ENCODE data around the gene TACC2.
A peak's percentile ranks its signal among the peaks of the same experiment; 100 is the strongest.

The TACC2 gene

DNA sequence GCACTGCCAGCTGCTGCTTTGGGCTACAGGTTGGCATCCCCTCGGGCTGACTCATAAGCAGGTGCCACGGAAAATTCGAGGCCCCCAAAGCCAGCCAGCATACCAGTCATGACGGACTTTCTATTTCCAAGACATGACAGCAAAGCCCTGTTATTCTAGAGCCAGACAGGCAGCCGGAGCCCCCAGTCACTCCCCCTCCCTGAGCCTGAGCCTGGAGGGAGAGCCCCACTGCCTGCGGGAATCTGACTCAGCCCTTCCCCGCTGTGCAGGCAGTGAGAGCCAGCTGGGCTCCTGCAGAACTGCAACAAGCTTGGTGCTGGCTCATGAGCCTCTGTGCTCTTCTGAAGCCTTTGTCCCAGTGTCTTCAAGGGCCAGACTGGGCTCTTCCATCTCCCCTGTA lies 297.9 kb downstream of the TACC2 start:
- DNase-seq = peak; percentile 84

DNA sequence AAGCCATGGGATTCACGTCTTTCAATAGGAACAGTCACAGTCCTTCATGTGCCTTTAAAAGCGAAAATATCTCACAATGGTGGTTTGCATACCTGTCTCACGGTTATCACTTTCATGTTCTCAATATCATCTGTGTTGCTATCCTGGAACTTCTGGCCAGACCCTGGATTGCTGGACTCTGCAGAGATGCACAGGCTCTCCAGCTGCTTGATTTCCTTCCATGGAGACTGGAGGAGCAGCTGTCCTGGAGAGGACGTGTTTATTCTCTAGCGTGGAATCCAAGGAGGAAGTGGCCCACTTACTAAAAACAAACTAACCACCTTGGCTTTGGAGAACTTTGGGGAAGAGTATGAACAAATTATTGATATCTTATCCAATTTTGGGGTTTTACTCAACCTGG lies 298.6 kb downstream of the TACC2 start:
- DNase-seq = no peak

DNA sequence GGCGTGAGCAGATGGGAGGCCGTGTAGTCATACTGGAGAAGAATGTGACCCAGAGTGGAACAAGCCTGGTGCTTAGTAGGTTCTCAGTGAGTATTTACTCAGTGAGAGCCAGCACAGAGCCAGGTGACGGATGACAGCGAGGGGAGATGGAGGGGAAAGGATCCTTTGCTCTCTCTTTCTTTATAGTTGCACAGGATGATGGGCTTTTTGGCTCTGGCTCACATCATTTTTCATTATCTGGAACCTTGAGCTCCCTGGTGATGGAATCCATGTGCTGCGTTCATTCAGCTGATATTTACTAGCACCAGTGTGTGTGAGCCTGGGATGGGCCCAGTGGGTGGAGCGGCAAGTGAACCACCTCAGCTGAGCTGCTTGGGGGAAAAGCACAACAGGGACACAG lies 299.3 kb downstream of the TACC2 start:
- DNase-seq = no peak

DNA sequence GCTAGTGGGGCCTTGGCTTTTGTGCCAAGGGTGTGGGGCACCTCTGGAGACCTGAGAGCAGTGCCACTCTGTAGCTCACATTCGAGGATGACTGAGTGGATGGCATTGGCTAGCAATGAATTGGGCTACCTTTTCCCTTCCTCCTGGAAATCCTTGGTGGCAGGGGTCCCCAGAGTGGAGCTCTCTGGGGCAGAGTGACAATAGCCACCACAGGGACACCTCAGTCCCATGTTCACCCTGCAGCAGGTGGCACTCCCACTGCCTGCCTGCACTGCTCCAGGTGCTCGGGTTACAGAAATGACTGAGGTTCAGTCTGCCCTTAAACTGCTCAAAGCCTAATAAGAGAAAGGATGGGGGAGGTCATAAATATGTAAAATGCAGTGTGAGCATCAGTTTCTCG lies 300.0 kb downstream of the TACC2 start:
- DNase-seq = no peak

DNA sequence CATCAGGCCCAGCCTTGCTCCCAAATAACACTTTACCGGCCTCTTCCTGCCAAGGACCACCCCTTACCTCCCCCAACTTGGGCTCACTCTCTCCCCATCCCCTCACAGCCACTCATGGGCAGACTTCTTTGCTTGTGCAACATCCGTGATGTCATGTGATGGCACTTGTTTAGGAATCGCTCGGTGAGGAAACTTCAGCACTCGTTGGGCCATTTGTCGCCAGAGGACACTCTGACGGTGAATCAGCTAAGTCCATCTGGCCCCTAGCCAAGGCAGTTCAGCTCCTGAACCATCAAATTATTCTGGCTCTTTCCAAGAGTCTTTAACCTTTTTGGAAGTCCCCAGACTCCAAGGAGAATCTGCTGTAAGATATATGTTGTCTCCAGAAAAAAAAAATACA lies 301.4 kb downstream of the TACC2 start:
- no peak for DNase-seq

DNA sequence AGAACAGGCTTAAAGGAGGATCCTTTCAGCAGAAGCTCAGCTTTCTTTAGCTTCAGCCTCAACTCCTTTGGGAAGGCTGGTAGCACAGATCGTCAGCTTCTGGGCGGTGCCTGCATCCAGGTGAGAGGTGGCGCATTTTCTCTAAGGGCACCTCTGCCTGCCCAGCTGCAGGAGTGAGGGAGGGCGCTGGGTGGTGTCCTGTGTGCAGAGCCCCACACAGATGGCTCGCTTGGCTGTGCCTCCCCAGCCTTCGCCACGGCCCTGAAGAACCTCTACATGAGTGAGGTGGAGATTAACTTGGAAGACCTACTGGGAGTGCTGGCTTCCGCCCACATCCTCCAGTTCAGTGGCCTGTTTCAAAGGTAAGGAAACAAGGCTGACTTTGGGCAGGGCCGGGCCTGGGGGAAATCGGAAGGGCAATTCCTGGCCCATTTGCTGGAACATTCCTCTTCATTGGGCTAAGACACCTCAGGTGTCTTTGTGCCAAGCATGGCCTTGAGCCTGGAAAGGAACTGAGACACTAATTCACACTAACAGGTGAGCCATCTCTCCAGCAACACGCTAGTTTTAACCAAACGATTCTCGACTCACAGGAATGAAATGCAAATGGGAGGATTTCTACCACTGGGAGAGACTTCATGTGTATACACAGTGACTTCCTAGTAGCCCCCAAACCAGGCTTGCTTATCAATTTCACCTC lies 302.0 kb downstream of the TACC2 start:
- DNase-seq = no peak

DNA sequence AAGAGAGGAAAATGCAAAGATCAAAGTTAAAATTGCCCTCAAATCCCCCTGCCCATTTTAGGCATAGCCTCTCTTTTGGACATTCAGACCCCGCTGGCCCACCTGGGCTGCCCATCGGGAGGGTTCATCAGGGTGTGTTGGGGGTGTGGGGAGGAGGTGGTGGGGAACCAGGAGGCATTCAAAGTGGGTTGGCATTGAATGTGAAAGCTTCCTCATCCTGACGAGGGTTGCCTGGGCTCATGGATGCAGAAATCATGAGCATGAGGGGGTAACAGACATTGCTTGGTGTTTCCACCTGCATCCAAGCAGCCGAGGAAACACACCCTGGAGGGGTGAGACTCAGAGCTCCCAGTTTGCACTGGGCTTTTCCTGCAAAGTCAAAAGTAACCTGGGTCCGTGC lies 302.8 kb downstream of the TACC2 start:
- no peak for DNase-seq

DNA sequence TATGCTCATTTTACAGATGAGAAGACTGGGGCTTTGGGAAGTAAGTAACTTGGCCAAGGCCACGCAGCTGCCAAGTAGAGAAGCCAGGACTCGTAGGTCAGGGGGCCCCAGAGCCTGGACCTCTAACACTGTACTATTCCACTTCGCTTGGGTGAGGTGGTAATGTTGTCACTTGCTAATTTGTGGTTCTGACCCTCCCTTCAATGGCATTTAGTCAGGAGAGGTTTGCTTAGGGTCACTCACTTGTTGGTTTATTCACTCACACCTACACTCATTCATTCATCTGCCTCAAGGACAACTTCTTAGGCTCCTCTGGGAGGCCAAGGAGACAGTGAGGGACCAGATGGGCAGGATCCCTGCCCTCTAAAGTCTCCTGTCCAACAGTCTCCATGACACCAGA lies 303.4 kb downstream of the TACC2 start:
- no peak for DNase-seq

DNA sequence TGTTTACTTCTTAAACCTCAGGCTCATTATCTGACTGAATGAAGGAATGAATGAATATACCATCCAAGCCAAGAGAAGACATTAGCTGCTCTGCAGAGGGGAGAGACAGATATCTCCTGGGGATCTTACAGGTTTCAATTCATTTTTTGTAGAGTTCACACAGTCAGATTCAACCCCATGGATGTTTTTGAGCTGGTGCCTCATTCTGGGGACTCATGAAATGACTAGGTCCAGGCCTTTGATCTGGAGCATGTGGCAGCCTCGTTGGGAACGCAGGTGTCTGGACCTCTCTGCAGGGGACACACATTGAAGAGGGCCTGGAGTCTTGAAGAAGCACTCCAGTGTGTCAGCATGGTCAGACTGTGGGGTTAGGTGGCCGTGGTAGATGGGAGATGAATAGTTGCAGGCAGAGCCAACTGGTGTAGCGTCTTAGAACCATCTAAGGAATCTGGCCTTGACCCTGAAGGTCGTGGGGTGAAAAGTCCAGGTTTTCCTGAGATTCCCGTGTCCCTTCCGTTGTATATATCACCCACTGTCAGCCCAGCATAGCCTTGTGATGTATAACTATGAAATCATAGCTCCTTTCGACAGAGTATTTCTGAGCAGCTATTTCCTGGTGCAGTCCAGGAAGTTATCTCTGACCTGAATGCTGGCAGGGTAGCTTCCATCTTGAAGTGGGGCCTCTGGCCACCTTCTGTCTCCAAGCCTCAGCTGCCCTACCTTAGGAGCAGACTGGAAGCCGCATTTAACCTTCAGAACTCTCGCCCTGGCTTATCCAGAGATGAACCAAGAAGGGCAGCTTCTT lies 304.4 kb downstream of the TACC2 start:
- DNase-seq = no peak

DNA sequence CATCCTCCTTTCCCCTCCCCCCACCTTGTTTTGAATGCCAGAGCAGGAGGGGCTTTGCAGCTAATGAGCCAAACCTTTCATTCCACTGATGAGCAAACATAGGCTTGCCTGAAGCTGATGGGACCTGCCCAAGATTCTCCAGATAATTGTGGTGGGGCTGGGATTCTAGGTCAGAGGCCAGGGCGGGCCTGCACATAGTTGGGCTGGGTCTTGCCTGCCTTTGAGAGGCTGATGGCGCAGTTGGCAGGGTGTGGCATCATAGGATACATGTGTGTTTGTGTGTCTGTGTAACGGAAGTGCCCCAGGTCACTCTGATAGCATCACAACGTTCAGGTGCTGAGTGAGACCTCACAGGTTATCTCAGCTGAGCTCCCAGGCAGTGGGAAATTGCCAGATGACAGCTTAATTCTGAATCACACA lies 305.0 kb downstream of the TACC2 start:
- no peak for DNase-seq

DNA sequence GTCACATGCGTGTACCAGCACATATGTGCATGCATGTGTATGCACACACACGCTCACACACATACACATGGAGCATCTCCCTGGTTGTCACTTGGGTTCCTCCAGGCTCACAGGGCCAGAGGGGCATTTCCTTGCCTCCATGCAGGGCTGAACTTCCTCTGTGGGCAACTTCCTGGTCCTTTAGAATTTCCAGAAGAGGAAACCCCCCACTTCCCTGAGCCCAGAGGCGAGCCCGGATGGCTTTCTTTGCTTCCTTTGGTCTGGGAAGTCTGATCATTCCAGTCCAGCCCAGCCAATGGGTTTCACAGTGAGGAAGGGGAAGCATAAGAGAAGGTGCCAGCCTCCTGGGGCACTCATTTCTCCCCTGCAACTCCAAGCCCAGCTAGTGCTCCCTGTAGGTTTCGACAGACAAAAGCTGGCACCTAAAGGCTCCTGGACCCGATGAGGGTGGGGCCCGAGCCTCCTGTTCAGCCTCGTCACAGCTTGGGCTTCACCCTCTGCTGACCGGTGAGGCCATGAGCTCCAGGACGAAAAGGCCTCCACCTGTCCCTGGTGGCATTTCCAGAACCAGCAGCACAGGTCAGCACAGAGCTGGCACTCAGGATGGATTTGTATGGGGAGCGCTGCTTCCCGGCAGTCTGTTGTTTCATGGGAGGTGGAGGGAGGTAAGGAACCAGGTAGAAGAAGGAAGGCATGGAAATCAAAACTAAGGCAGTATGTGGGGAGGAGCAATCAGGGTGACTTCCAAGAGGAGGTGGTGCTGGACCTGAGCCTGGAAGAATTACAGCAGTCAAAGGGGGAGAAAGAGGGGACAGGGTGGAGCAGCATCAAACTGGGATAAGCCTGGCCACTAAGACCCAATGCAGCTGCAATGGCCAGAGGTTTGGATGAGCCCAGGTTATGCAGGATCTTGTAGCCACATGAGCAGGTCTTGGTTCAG lies 305.8 kb downstream of the TACC2 start:
- DNase-seq = no peak

DNA sequence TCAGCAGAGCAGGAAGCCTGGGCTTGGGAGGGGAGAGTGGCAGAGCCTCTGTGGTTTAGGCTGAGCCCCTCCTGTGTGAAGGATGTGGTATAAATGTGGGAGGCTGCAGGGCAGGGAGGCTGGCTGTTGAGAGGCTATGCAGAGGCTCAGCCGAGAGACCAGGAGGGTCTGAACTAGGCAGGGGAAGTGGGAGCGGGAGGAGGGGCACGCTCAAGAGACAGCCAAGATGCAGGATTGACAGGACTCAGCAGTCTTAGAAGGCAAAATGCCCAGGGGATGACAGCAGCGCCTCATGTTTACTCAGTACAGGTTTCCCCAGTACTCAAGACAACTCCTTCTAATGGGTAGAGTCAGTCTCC lies 306.5 kb downstream of the TACC2 start:
- DNase-seq = no peak

DNA sequence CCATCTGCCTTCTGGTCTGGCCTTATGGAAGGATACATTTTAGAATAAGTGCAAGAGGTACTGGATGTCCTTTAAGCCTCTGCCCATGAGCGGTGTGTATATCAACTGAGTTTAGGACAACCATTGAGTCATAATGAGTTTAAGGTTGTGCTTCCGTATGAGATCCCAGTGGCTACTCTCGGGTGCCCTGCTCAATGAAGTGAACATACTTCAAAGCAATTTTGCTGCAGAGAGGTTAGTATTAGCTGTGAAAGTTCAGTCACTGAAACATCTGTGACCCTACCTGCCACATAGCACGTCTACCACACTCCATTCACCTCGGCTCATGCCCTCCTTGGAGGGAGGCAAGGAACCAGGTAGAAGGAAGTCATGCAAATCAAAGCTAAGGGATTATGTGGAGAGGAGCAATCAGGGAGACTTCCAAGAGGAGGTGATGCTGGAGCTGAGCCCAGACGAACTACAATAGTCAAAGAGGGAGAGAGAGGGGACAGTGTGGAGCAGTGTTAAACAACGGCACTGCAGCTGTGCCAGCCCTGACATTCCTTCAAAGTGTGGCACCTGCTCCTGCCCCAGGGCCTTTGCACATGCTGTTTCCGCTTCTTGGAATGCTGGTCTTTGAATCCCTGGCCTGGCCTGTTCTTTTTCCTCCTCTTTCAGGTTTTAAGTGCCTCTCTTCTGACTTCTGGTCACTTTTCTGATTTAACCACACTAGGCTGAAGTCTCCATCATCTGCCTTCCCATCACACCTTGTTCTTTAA lies 307.6 kb downstream of the TACC2 start:
- DNase-seq = no peak

DNA sequence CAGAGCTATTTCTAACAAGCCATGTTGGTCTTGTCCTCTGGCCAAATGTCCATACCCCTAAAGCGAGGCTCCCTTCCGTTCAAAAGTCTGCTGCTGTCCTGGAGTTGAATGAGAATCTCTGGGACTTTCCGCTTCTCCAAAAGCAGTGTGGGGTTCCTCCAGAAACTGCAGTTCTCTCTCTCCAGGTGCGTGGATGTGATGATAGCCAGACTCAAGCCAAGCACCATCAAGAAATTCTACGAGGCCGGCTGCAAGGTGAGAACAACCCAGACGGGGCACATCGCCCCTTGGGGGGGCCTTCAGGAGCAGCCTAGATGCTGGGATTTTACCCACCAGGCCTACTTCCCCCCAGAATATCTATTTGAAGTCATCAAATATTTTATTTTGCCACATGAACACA lies 308.6 kb downstream of the TACC2 start:
- DNase-seq = no peak

DNA sequence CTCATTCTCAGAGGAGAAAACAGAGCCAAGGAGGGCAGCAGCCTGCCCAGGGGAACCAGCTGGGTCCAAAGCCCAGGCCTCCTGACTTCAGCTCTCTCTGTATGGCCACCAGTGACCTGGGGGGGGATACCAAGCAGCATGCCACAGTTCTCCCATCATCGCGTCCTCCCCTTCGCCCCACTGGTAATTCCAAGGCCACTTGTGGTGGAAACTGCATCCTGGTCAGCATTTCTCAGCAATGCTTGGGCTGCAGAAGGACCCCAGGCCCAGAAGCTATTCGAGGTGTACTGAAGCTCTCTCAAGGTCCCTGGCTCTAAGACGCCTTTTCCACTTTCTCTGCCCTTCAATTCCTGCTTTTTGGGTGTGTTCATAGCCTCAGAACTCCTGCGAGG lies 309.2 kb downstream of the TACC2 start:
- no peak for DNase-seq

DNA sequence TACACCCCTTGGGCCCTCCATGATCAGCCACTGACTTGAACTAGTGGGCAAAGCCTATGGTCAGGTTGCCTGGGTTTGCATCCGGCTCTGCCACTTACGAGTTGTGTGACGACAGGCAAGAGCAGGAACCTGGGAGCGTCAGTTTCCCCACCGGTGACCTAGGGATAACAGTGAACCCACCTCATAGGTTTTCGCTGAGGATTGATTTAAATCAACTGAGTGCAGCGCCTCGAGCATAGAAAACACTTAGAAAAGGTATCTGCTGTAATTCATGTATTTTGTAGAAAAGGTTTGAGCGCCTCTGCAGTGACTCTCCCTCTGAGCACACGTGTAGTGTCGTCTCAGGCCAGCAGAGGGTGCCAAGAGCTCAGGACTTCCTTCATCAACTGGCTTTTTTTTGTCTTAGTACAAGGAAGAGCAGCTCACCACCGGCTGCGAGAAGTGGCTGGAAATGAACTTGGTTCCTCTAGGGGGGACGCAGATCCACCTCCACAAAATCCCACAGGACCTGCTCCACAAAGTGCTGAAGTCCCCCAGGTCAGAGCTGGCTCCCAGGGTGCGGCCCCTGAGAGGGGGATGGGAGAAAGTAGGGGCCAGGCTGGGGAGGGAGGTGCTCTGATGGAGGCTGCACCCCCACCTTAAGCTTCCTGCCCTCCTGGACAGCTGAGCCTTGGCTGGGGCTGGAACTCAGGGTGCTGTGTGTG lies 309.8 kb downstream of the TACC2 start:
- DNase-seq = peak; percentile 79

DNA sequence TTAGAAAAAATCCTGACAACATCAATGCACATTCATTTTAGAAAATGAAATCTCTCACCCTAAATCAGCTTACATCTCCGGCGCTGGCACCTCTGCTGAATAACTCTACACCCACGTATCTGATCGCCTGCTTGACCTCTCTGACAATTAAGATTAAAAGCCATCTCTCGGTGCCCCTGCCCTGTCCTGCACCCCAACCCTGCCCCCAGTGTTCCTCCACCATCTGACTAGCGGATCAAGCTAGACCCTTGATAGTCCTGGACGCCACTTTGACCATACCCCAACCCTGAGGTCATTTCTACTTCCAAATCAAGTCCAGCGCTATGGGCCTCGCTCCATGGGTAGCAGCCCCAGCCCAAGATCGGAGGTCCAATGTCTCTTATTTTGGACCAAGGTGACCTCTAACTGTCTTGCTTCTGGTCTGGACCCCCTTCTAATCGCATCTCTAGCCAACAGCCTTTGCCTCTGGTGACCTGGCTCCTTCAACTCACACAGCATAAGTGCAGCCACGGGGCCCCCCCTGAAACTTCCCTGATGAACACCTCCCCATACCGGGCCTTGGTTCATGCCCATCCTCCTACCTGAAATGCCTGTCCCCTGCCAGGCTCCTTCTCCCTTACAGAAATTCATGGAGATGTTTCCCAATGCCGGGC lies 310.6 kb downstream of the TACC2 start:
- no peak for DNase-seq

DNA sequence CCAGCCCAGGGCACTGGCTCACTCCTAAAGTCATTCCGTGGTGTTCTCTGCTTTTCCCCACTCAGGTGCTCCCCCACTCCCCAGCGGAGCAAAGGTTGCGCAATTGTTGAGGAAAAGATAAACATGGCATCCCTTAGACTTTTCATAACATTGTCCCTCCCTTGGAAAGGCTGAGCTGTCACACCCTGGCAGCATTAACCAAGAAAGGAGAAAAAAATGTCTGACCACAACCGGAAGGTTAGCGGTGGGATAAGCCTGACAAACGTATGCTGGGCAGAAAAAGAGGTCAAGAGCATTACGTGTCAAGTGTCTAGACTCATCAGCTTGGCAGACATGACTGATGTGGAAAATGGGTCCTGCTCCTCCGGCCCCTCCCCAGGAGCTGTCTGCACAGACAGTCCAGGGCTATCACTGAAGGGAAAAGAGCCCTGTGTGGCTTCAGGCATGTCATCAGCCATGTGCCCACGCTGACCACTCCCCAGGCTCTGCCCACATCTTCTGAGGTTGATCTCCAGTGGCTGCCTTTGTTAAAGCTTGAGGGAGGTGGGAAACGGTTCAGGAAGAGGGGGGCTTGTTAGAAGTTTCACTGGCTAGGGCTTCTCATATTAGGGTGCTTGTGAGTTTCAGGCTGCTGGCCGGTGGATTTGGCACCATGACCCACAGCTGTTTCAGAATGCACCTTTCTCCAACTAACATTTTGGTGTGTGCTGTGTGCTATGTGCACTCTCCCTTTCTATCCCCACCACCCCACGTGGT lies 312.3 kb downstream of the TACC2 start:
- DNase-seq = peak; percentile 74

DNA sequence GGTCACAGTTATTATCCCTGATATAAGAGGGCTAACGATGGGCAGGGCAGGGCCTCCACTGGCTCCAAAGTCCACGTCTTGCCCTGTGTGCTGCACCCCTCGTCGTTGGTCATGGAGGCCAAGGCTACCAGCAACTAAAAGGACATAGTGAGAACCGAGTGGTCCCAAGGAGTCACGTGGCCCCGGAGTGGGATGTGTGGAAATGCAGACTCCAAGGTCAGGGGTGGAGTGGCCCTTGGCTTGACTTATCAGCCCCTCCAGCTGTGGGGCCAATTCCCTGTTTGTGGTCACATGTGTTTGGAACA lies 312.8 kb downstream of the TACC2 start:
- no peak for DNase-seq

DNA sequence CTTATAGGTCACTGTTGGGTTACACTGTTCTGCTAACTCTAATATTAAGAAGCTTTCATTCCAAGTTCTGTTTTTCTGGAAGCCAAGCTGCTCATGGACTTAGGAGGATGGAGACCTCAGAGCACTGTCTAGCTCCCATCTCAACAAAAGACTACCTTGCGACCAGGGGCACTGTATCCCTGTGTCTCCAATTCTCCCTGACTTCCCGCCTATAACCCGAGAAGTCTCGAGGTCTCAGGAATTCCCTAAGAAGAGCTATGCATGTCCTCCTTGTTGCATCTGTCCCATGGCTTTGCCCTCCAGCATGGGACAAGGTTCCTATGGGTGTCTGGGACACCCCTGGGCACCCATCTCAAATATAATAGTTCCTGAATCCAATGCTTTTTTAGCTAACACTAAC lies 313.4 kb downstream of the TACC2 start:
- DNase-seq = no peak
